ENCODE results near the gene TMEM169.

DNA sequence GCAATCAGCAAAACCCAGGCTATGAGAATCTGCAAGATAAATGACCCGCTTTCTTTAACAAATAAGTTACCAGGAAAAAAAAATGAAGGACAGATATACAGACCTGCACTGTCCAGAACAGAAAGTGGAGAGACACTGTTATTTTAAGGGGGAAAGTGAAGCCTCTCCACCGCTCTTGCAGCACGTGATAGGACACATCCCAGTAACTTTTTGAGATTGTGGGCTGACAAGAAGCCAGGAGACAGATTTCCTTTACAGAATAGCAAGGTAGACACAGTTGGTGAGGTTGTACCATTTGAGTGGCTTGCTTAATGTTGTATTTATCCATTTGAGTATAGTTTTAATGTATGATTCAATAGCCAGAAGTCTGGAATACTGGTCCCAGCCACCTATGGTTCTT, 13.0 kb downstream of the TMEM169 start:
- TF ChIP-seq, protein P1, sequence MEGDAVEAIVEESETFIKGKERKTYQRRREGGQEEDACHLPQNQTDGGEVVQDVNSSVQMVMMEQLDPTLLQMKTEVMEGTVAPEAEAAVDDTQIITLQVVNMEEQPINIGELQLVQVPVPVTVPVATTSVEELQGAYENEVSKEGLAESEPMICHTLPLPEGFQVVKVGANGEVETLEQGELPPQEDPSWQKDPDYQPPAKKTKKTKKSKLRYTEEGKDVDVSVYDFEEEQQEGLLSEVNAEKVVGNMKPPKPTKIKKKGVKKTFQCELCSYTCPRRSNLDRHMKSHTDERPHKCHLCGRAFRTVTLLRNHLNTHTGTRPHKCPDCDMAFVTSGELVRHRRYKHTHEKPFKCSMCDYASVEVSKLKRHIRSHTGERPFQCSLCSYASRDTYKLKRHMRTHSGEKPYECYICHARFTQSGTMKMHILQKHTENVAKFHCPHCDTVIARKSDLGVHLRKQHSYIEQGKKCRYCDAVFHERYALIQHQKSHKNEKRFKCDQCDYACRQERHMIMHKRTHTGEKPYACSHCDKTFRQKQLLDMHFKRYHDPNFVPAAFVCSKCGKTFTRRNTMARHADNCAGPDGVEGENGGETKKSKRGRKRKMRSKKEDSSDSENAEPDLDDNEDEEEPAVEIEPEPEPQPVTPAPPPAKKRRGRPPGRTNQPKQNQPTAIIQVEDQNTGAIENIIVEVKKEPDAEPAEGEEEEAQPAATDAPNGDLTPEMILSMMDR (conservative IDR thresholded peaks at IDR 0.05): no peak
- TF ChIP-seq EZH2 (IDR thresholded peaks at IDR 0.05; ENCODE audit: low read depth): no peak

Measured in PC-9 (cell line).